ENCODE data around the gene LYG1. TPM values are rescaled to one million over a fixed set of nuclear protein-coding genes. Genes with fewer than 3 reads are reported as not detected.

LYG1 gene
- total and polyA plus RNA-seq, 2 of the 13 experiments (the other 11 are each of a cell fraction or from before 2014, with no cell fraction given): 1.00 to 2.9 TPM

GRCh38 chr2:99335911-99336803 lies 35.2 kb upstream of the LYG1 start, which contains the start of gene TXNDC9 (continued):
- TF ChIP-seq ZBTB40 (IDR thresholded peaks at IDR 0.05) (peak; percentile 80), ZBTB40 (CRISPR knock-in tag; IDR thresholded peaks at IDR 0.05) (peak; percentile 92), CEBPZ (IDR thresholded peaks at IDR 0.05; ENCODE audit: low read length) (no peak), ETV5 (CRISPR knock-in tag; IDR thresholded peaks at IDR 0.05; ENCODE audit: borderline replicate concordance) (peak; percentile 84), ZSCAN29 (CRISPR knock-in tag; conservative IDR thresholded peaks at IDR 0.05) (peak; percentile 76; the same call in 1 of the 2 replicates), YEATS2 (CRISPR knock-in tag; IDR thresholded peaks at IDR 0.05; ENCODE audit: borderline replicate concordance) (peak; percentile 99), RARG (CRISPR knock-in tag; IDR thresholded peaks at IDR 0.05; ENCODE audit: low read depth) (0 out of 2 replicates have a peak, but pooled peaks have one; percentile 49), MLLT10 (CRISPR knock-in tag; IDR thresholded peaks at IDR 0.05) (no peak), ZNF598 (CRISPR knock-in tag; IDR thresholded peaks at IDR 0.05; ENCODE audit: borderline replicate concordance) (peak; percentile 98), ZFY (CRISPR knock-in tag; IDR thresholded peaks at IDR 0.05) (peak; percentile 97), ZNF839 (CRISPR knock-in tag; IDR thresholded peaks at IDR 0.05; ENCODE audit: borderline replicate concordance) (peak; percentile 94), KDM2A (CRISPR knock-in tag; IDR thresholded peaks at IDR 0.05; ENCODE audit: borderline replicate concordance, low read depth) (peak; percentile 98), ZBTB49 (CRISPR knock-in tag; IDR thresholded peaks at IDR 0.05; ENCODE audit: borderline replicate concordance) (no peak)
